ENCODE measurements around the gene RAD18.

The RAD18 gene

GRCh38 chr3:8839607-8840325, 123.5 kb downstream of the RAD18 start:
- no peak overlapping the region for H3K27ac ChIP-seq
- DNase-seq (ENCODE audit: low read depth, low spot score) = no peak

GRCh38 chr3:8838765-8839423, 124.4 kb downstream of the RAD18 start:
- DNase-seq (ENCODE audit: low read depth, low spot score) = no peak
- no peak overlapping the region for H3K27ac ChIP-seq

GRCh38 chr3:8838234-8838633, 125.0 kb downstream of the RAD18 start:
- H3K27ac ChIP-seq = no peak overlapping the region
- DNase-seq (ENCODE audit: low read depth, low spot score) = no peak

GRCh38 chr3:8837162-8837561, 126.1 kb downstream of the RAD18 start:
- H3K27ac ChIP-seq = no peak overlapping the region
- peak; percentile 27 for DNase-seq (ENCODE audit: low read depth, low spot score)

- no peak for DNase-seq (ENCODE audit: low read depth, low spot score)
- H3K27ac ChIP-seq = no peak overlapping the region
Measured at GRCh38 chr3:8836096-8836495, 127.2 kb downstream of the RAD18 start.

GRCh38 chr3:8835385-8835784, 127.9 kb downstream of the RAD18 start:
- DNase-seq (ENCODE audit: low read depth, low spot score) = no peak
- no peak overlapping the region for H3K27ac ChIP-seq

GRCh38 chr3:8834974-8835373, 128.3 kb downstream of the RAD18 start:
- H3K27ac ChIP-seq = no peak overlapping the region
- no peak for DNase-seq (ENCODE audit: low read depth, low spot score)

GRCh38 chr3:8827641-8828040, 135.6 kb downstream of the RAD18 start:
- H3K27ac ChIP-seq = no peak overlapping the region
- no peak for DNase-seq (ENCODE audit: low read depth, low spot score)
